Measurements from ENCODE around the gene HNRNPA2B1. TPM values are rescaled to one million over a fixed set of nuclear protein-coding genes. Genes with fewer than 3 reads are reported as not detected.
A peak's percentile ranks its signal among the peaks of the same experiment; 100 is the strongest.

HNRNPA2B1 gene
- total and polyA plus RNA-seq, 2 of the 8 experiments (the other 6 are each of a cell fraction or from before 2014, with no cell fraction given), result 276 to 1,255 TPM

DNA sequence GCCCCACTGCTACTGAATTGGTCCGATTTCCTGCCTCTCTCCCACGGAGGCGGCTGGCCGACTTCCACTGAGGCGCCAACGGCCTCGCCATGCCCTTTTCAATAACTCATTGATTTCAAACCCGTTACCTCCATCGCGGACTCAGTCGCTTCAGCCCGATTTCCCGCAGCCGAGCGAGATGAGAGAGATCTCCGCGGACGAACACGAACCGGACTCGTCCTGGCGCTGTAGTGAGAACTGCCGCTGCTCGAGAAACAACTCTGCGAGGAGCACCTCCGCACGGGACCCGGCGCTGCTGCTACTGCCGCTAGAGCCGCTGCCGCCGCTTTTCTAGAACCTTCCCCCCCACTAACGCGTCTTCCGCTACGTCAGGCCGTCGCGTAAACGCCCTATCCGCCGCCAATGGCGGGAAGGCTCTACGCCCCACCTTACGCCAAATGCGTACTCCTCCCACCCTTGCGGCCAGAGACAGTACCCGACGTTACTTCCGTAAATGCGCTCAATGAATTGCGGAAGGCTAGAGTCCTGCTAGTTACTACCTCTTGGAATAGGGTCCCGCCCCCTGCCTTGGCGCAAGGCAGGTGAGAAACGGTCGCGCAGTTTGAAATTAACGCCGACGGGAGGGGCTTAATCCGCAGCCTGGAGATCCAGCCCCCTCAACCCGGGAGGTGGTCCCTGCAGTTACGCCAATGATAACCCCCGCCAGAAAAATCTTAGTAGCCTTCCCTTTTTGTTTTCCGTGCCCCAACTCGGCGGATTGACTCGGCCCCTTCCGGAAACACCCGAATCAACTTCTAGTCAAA, at the start of gene HNRNPA2B1 (continued):
- TF ChIP-seq USF2 (IDR thresholded peaks at IDR 0.05; ENCODE audit: low read length), result no peak
- no peak for TF ChIP-seq HDAC2 (IDR thresholded peaks at IDR 0.05; ENCODE audit: borderline replicate concordance in 1 of 2, low read depth in 2 of 2, low read length in 2 of 2)
- TF ChIP-seq BACH1 (IDR thresholded peaks at IDR 0.05; ENCODE audit: low read length), result no peak
- TF ChIP-seq EP300 (IDR thresholded peaks at IDR 0.05; ENCODE audit: borderline replicate concordance in 1 of 2, low read depth in 2 of 2, low read length in 2 of 2), result no peak
- peak; percentile 54 for TF ChIP-seq SIX5 (IDR thresholded peaks at IDR 0.05; ENCODE audit: low read depth, low read length)
- TF ChIP-seq JUND (IDR thresholded peaks at IDR 0.05; ENCODE audit: low read length), result 0 out of 2 replicates have a peak, but pooled peaks have one; percentile 5
- TF ChIP-seq GTF2F1 (IDR thresholded peaks at IDR 0.05; ENCODE audit: borderline replicate concordance, low read depth, low read length), result peak; percentile 90
- TF ChIP-seq EZH2 (IDR thresholded peaks at IDR 0.05; ENCODE audit: low read depth, low read length, severe bottlenecking), result no peak
- TF ChIP-seq SUZ12 (IDR thresholded peaks at IDR 0.05; ENCODE audit: low read length), result no peak
- TF ChIP-seq SRF (IDR thresholded peaks at IDR 0.05; ENCODE audit: low read depth, low read length), result no peak
- TF ChIP-seq ATF2 (IDR thresholded peaks at IDR 0.05; ENCODE audit: low read length), result no peak
- no peak for TF ChIP-seq RFX5 (IDR thresholded peaks at IDR 0.05; ENCODE audit: borderline replicate concordance, low read depth, low read length)
- TF ChIP-seq POU5F1 (IDR thresholded peaks at IDR 0.05; ENCODE audit: low read depth, low read length), result no peak
- no peak for TF ChIP-seq CTBP2 (IDR thresholded peaks at IDR 0.05; ENCODE audit: borderline replicate concordance, insufficient read depth, insufficient read length, low read length)
- no peak for TF ChIP-seq SAP30 (IDR thresholded peaks at IDR 0.05; ENCODE audit: insufficient read depth, insufficient replicate concordance, low read length)
- TF ChIP-seq GABPA (IDR thresholded peaks at IDR 0.05; ENCODE audit: borderline replicate concordance, insufficient read depth, low read length), result no peak
- TF ChIP-seq E2F6 (IDR thresholded peaks at IDR 0.05), result no peak
- no peak for TF ChIP-seq NANOG (IDR thresholded peaks at IDR 0.05; ENCODE audit: insufficient read depth, low read depth, low read length, poor library complexity, severe bottlenecking)
- TF ChIP-seq TEAD4 (IDR thresholded peaks at IDR 0.05; ENCODE audit: low read depth, low read length), result no peak

All from H1 (cell line).